HepG2 (cell line): ENCODE measurements around the gene RHCE. TPM values are rescaled to one million over a fixed set of nuclear protein-coding genes. Genes with fewer than 3 reads are reported as not detected.
A peak's percentile ranks its signal among the peaks of the same experiment; 100 is the strongest.

Experiments
- ATAC-seq: fragments of 200-7000 bp; cut with Tn5 transposase; 3 replicates; pipeline ENCODE4 v1.9.1; 2020; ENCODE audit warnings: mild to moderate bottlenecking, moderate library complexity
- BruUV-seq: library from RNA; stranded (reverse); fragments of 400-500 nt; replicated peaks from 2 replicates; lab custom pipeline; 2021; lab: Mats Ljungman, UMichigan
- CTCF ChIA-PET: fragments of 300-600 bp; formaldehyde crosslinking; extraction: SDS; loops from one replicate; lab custom pipeline; 2021; ENCODE audit warnings: low total read pairs, inconsistent platforms, low intra/inter-chr PET ratio; lab: Yijun Ruan, JAX
- POLR2A ChIA-PET: fragments of 350-600 bp; sonication (Branson Sonifier 250); formaldehyde crosslinking; loops from one replicate; lab custom pipeline; 2020; ENCODE audit warnings: antibody characterized with exemption, inconsistent platforms; lab: Yijun Ruan, JAX
- DNase-seq: peaks from one replicate; pipeline ENCODE4 v3.0.0-alpha.2; 2015; ENCODE audit warnings: low spot score
- FAIRE-seq: peaks from 3 replicates; lab custom pipeline; 2011; peaks lifted over from hg19 to GRCh38; lab: Jason Lieb, UNC
- H2AFZ ChIP-seq: one replicate; pipeline ENCODE4 v1.6.1; 2011; ENCODE audit warnings: low read length, inconsistent platforms
- H3K27ac ChIP-seq: fragments of 300-600 bp; 3 replicates; pipeline ENCODE4 v1.8.0; 2011; ENCODE audit warnings: mixed run types, mild to moderate bottlenecking, mixed read lengths, low read length, inconsistent platforms; ENCODE audit not compliant: insufficient read depth; ENCODE audit errors: extremely low read length
- H3K27me3 ChIP-seq, 2 experiments: fragments of 200-600 bp in 1 of 2; 2 replicates in 1 of 2; 3 replicates in 1 of 2; pipeline versions ENCODE4 v1.6.0 to v1.8.0; 2011; ENCODE audit warnings: low read length in 2 of 2, mild to moderate bottlenecking in 2 of 2, moderate library complexity in 2 of 2, inconsistent platforms in 1 of 2; ENCODE audit not compliant: insufficient read depth in 2 of 2, control insufficient read depth in 1 of 2
- H3K36me3 ChIP-seq, 2 experiments: fragments of 200-600 bp in 1 of 2; replicated peaks in 1 of 2; 2 replicates in 1 of 2; 3 replicates in 1 of 2; pipeline versions ENCODE4 v1.5.1 to v1.8.0; 2011; ENCODE audit warnings: low read length in 2 of 2, inconsistent platforms in 1 of 2; ENCODE audit not compliant: insufficient read depth in 2 of 2, control insufficient read depth in 1 of 2
- H3K4me1 ChIP-seq: 2 replicates; pipeline ENCODE4 v1.5.1; 2012; ENCODE audit warnings: low read length, inconsistent platforms; ENCODE audit not compliant: insufficient read depth
- H3K4me2 ChIP-seq: 2 replicates; pipeline ENCODE4 v1.6.0; 2011; ENCODE audit warnings: low read depth, low read length, inconsistent platforms
- H3K4me3 ChIP-seq, 3 experiments: fragments of 200-600 bp in 1 of 3; sonication (generic), shearing (Covaris generic) in 1 of 3; replicated peaks in 1 of 3; 2 replicates each; pipeline ENCODE4 v1.5.1; 2011 to 2016; ENCODE audit warnings: low read length in 3 of 3, inconsistent platforms in 2 of 3, low read depth in 2 of 3, mild to moderate bottlenecking in 2 of 3, control low read depth in 1 of 3, mixed read lengths in 1 of 3; ENCODE audit not compliant: insufficient read depth in 1 of 3
- H3K79me2 ChIP-seq: one replicate; pipeline ENCODE4 v1.6.1; 2011; ENCODE audit warnings: low read length, inconsistent platforms; ENCODE audit not compliant: insufficient read depth
- H3K9ac ChIP-seq: 2 replicates; pipeline ENCODE4 v1.6.0; 2011; ENCODE audit warnings: mild to moderate bottlenecking, low read depth, low read length, inconsistent platforms; ENCODE audit not compliant: insufficient read depth
- H3K9me3 ChIP-seq: 2 replicates; pipeline ENCODE4 v1.5.1; 2012; ENCODE audit warnings: mild to moderate bottlenecking, low read length
- H4K20me1 ChIP-seq: 2 replicates; pipeline ENCODE4 v1.6.0; 2011; ENCODE audit warnings: inconsistent platforms, mild to moderate bottlenecking, low read length, moderate library complexity; ENCODE audit not compliant: insufficient read depth
- ASH2L ChIP-seq: fragments of 300-600, 200-600 bp; sonication (generic); IDR thresholded peaks from 2 replicates; pipeline ENCODE4 v1.7.0; 2017; ENCODE audit warnings: low read depth, mild to moderate bottlenecking, moderate library complexity, mixed read lengths, low read length; ENCODE audit not compliant: insufficient read length
- ATF7 ChIP-seq, 2 experiments: fragments of 450-650 bp in 1 of 2; sonication (generic) in 1 of 2; formaldehyde crosslinking in 1 of 2; IDR thresholded peaks; 2 replicates each; pipeline versions ENCODE4 v1.4.0 to v1.6.1; 2016 to 2020; ENCODE audit warnings: antibody characterized with exemption in 1 of 2, mild to moderate bottlenecking in 1 of 2, missing genetic modification reagents in 1 of 2
- FOSL2 ChIP-seq: sonication (generic); formaldehyde crosslinking; IDR thresholded peaks from 2 replicates; pipeline ENCODE4 v1.4.0; 2020; ENCODE audit warnings: missing genetic modification reagents
- FOXK1 ChIP-seq: sonication (generic); formaldehyde crosslinking; IDR thresholded peaks from 2 replicates; pipeline ENCODE4 v1.4.0; 2020; ENCODE audit warnings: low read depth, missing genetic modification reagents, borderline replicate concordance
- GABPB1 ChIP-seq: IDR thresholded peaks from 2 replicates; pipeline ENCODE4 v1.6.1; 2016; ENCODE audit warnings: mild to moderate bottlenecking, missing genetic modification reagents, moderate library complexity, missing compliant biosample characterization
- HOXA9 ChIP-seq: sonication (generic); formaldehyde crosslinking; IDR thresholded peaks from 2 replicates; pipeline ENCODE4 v1.8.1; 2022; ENCODE audit warnings: missing genetic modification reagents, mild to moderate bottlenecking, moderate library complexity, borderline replicate concordance
- NBN ChIP-seq: fragments of 450-650 bp; conservative IDR thresholded peaks from 2 replicates; pipeline ENCODE4 v1.6.1; 2017
- NCOR1 ChIP-seq: fragments of 200-600 bp; sonication (generic); IDR thresholded peaks from 2 replicates; pipeline ENCODE4 v1.7.0; 2017; ENCODE audit warnings: antibody characterized with exemption, low read length, borderline replicate concordance
- ONECUT2 ChIP-seq: sonication (generic); formaldehyde crosslinking; IDR thresholded peaks from 2 replicates; pipeline ENCODE4 v1.4.0; 2020; ENCODE audit warnings: missing genetic modification reagents
- RXRB ChIP-seq: IDR thresholded peaks from 2 replicates; pipeline ENCODE4 v1.6.1; 2016; ENCODE audit warnings: borderline replicate concordance, missing genetic modification reagents, missing compliant biosample characterization
- STAT5B ChIP-seq: sonication (generic); formaldehyde crosslinking; IDR thresholded peaks from 2 replicates; pipeline ENCODE4 v1.4.0; 2020; ENCODE audit warnings: missing genetic modification reagents
- SYNCRIP ChIP-seq: fragments of 200-400 bp; formaldehyde crosslinking; IDR thresholded peaks from 2 replicates; pipeline ENCODE4 v1.6.1; 2018; ENCODE audit warnings: mild to moderate bottlenecking, low read depth, low read length; ENCODE audit not compliant: insufficient read depth
- TERF1 ChIP-seq: sonication (generic); formaldehyde crosslinking; IDR thresholded peaks from 2 replicates; pipeline ENCODE4 v1.8.0; 2022; ENCODE audit warnings: mild to moderate bottlenecking, missing genetic modification reagents, moderate library complexity
- ZNF335 ChIP-seq: sonication (generic); formaldehyde crosslinking; IDR thresholded peaks from 2 replicates; pipeline ENCODE4 v1.4.0; 2020; ENCODE audit warnings: missing genetic modification reagents
- ZNF530 ChIP-seq: sonication (generic); formaldehyde crosslinking; IDR thresholded peaks from 2 replicates; pipeline ENCODE4 v1.5.0; 2020; ENCODE audit warnings: low read depth, mild to moderate bottlenecking, missing genetic modification reagents
- ZNF550 ChIP-seq: sonication (generic); formaldehyde crosslinking; IDR thresholded peaks from 2 replicates; pipeline ENCODE4 v1.4.0; 2020; ENCODE audit warnings: mild to moderate bottlenecking, missing genetic modification reagents, borderline replicate concordance
- ZNF570 ChIP-seq: sonication (generic); formaldehyde crosslinking; IDR thresholded peaks from 2 replicates; pipeline ENCODE4 v1.4.0; 2020; ENCODE audit warnings: mild to moderate bottlenecking, missing genetic modification reagents, borderline replicate concordance
- ZNF850 ChIP-seq: sonication (generic); formaldehyde crosslinking; conservative IDR thresholded peaks from 2 replicates; pipeline ENCODE4 v1.9.0; 2021; ENCODE audit warnings: mild to moderate bottlenecking, missing genetic modification reagents
- WGBS: methylation state at CpG from one replicate; pipeline ENCODE4 v1.1.6; 2017; ENCODE audit warnings: low lambda C conversion rate; 5-methylcytosine and 5-hydroxymethylcytosine counted together
- in situ Hi-C: cut with HindIII; loops from 2 replicates; pipeline ENCODE4 v1.10.0; 2017; ENCODE audit warnings: low pct_unique_long_range_greater_than_20kb; ENCODE audit not compliant: extremely low pct_ligation_motif_present
- intact Hi-C: fragments of 100-400 bp; cut with micrococcal nuclease; formaldehyde crosslinking; loops from one replicate; pipeline ENCODE4 v1.10.0; 2022; ENCODE audit not compliant: unreplicated experiment
- polyA plus RNA-seq, 8 experiments: library from polyadenylated mRNA; depleted of rRNA in 3 of 8; stranded (reverse) in 7 of 8; unstranded in 1 of 8; fragments of >200 nt; fragmentation: Illumina TruSeq in 4 of 8; extraction: Trizol in 4 of 8; gene quantifications; 2 replicates each; pipeline versions ENCODE4 v1.2.1 to v1.2.3, GENCODE V29; 2011 to 2016; ENCODE audit warnings: low read depth in 4 of 8, missing spikeins in 1 of 8, mixed read lengths in 1 of 8; ENCODE audit not compliant: insufficient read depth in 1 of 8
- total RNA-seq, 5 experiments: library from RNA; depleted of rRNA; stranded (reverse); fragments of >200 nt; fragmentation: Illumina TruSeq; extraction: Trizol; gene quantifications; 2 replicates each; pipeline ENCODE4 v1.2.3, GENCODE V29; 2016; ENCODE audit warnings: low read depth in 1 of 5
- TF ChIP-seq, protein P1 (sequence below): sonication (generic); formaldehyde crosslinking; conservative IDR thresholded peaks from 2 replicates; pipeline ENCODE4 v1.4.0; 2020; ENCODE audit warnings: missing genetic modification reagents

RHCE gene
- total and polyA plus RNA-seq, 2 of the 13 experiments (the other 11 are each of a cell fraction or from before 2014, with no cell fraction given): 0.30 TPM; not detected in 1

GRCh38 chr1:25432749-25433388, 12.2 kb upstream of the RHCE start (continued):
- TF ChIP-seq, protein P1, sequence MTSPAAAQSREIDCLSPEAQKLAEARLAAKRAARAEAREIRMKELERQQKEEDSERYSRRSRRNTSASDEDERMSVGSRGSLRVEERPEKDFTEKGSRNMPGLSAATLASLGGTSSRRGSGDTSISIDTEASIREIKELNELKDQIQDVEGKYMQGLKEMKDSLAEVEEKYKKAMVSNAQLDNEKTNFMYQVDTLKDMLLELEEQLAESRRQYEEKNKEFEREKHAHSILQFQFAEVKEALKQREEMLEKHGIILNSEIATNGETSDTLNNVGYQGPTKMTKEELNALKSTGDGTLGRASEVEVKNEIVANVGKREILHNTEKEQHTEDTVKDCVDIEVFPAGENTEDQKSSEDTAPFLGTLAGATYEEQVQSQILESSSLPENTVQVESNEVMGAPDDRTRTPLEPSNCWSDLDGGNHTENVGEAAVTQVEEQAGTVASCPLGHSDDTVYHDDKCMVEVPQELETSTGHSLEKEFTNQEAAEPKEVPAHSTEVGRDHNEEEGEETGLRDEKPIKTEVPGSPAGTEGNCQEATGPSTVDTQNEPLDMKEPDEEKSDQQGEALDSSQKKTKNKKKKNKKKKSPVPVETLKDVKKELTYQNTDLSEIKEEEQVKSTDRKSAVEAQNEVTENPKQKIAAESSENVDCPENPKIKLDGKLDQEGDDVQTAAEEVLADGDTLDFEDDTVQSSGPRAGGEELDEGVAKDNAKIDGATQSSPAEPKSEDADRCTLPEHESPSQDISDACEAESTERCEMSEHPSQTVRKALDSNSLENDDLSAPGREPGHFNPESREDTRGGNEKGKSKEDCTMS: no peak
- no peak for TF ChIP-seq ZNF335 (CRISPR knock-in tag)

DNA sequence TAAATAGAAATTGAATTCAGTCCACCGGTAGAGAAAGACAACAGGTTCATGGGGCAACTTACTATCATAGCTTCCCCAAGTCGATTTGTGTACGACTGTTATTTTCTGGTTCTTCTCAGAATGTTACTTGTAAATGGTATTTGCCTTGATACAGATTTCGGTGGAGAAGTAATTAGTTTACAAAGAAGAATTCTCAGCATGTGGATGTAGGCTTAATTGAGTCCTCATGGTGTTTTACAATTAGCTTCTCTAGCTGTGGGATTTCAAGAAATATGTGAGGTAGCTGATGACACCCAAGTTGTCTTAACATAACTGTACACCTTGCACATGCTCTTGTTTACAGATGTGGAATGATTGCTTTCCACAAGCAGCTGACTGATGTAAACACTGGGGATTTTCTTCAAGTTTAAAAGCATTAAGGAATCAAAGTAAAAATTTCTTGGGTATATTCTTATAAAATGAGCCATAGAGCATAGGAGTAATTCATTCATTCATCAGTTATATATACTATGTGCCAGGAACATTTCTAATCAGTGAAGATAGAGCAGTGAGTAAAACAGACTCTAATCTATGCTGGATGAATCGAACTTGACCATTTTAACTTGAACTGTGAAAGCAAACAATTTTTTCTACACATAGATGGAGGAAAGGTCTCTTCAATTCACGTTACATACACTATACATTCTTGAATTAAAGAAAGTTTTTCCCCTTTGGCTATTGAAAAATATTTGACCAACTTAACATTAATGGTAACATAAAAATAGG, 11.5 kb upstream of the RHCE start:
- no peak for DNase-seq
- no peak for ATAC-seq
- Histone ChIP-seq H3K9ac (peak overlapping the region; percentile 83), H3K4me3 (peak overlapping the region; percentile 85 to 93 (median 90)), H3K4me1 (peaks cover 56% of the 10 kb centered on the region), H3K36me3 (no peaks in the 10 kb centered on the region), H3K9me3 (no peaks in the 10 kb centered on the region), H3K27ac (peak overlapping the region; percentile 45), H3K4me2 (peak overlapping the region; percentile 87), H2AFZ (no peak overlapping the region), H3K27me3 (no peaks in the 10 kb centered on the region; a peak in 1 of 5 replicates), H3K79me2 (peaks cover 54% of the 10 kb centered on the region), H4K20me1 (peaks cover 19% of the 10 kb centered on the region)
- POLR2A ChIA-PET: interaction anchor here (0.7 kb wide), 1 partner anchor 52 kb away, joined by 3 read pairs; no protein-coding TSS in a partner anchor
- TSS peak; percentile 58 for BruUV-seq
- CTCF ChIA-PET: no interaction called here
- FAIRE-seq: no peak
- intact Hi-C loops (no loop called here), in situ Hi-C loops (no loop called here)
- whole genome bisulfite sequencing: 14% methylated on average over 6 of the region's 6 CpGs
- TF ChIP-seq ZNF570 (CRISPR knock-in tag) (no peak), STAT5B (no peak), GABPB1 (no peak), HOXA9 (CRISPR knock-in tag) (no peak), NBN (no peak), ZNF550 (CRISPR knock-in tag) (no peak), ASH2L (no peak), ONECUT2 (no peak), FOXK1 (CRISPR knock-in tag) (peak; percentile 64; the same call in 1 of the 2 replicates), ZNF850 (CRISPR knock-in tag) (no peak), RXRB (peak; percentile 59; the same call in 1 of the 2 replicates), ZNF335 (CRISPR knock-in tag) (no peak), ATF7 (IDR thresholded peaks at IDR 0.05) (no peak), ATF7 (CRISPR knock-in tag; IDR thresholded peaks at IDR 0.05) (no peak), ZNF530 (no peak), NCOR1 (no peak), SYNCRIP (no peak), TERF1 (CRISPR knock-in tag) (no peak), FOSL2 (CRISPR knock-in tag) (no peak)
